H9 (cell line): ENCODE data around the gene FBN1. TPM values are rescaled to one million over a fixed set of nuclear protein-coding genes. Genes with fewer than 3 reads are reported as not detected.

ENCODE experiments used
- DNase-seq: peaks from one replicate; pipeline ENCODE4 v3.0.0-alpha.2; 2017
- H2AFZ ChIP-seq: one replicate; pipeline ENCODE4 v1.6.1; 2013; ENCODE audit warnings: mild to moderate bottlenecking, low read length, control low read depth, moderate library complexity
- H2AK5ac ChIP-seq: 2 replicates; pipeline ENCODE4 v1.6.1; 2013; ENCODE audit warnings: low read length, control low read depth, mixed read lengths; ENCODE audit not compliant: insufficient read length
- H2BK120ac ChIP-seq: one replicate; pipeline ENCODE4 v1.6.1; 2013; ENCODE audit warnings: low read depth, mild to moderate bottlenecking, low read length, control low read depth, inconsistent platforms; ENCODE audit not compliant: poor library complexity, severe bottlenecking
- H2BK12ac ChIP-seq: 2 replicates; pipeline ENCODE4 v1.6.1; 2013; ENCODE audit warnings: low read length, control low read depth, mixed read lengths, low read depth; ENCODE audit not compliant: insufficient read length
- H2BK15ac ChIP-seq: 2 replicates; pipeline ENCODE4 v1.6.1; 2013; ENCODE audit warnings: low read depth, low read length, control low read depth
- H2BK20ac ChIP-seq: one replicate; pipeline ENCODE4 v1.6.1; 2013; ENCODE audit warnings: low read depth, mild to moderate bottlenecking, low read length, control low read depth, inconsistent platforms; ENCODE audit not compliant: poor library complexity, severe bottlenecking
- H2BK5ac ChIP-seq: 2 replicates; pipeline ENCODE4 v1.6.1; 2013; ENCODE audit warnings: low read length, control low read depth, mixed read lengths; ENCODE audit not compliant: insufficient read length
- H3K14ac ChIP-seq: 2 replicates; pipeline ENCODE4 v1.6.1; 2013; ENCODE audit warnings: low read length, control low read depth; ENCODE audit not compliant: insufficient read depth
- H3K18ac ChIP-seq: 2 replicates; pipeline ENCODE4 v1.6.1; 2013; ENCODE audit warnings: low read depth, mild to moderate bottlenecking, mixed read lengths, low read length, control low read depth; ENCODE audit not compliant: insufficient read length
- H3K23ac ChIP-seq: 2 replicates; pipeline ENCODE4 v1.6.1; 2013; ENCODE audit warnings: low read length, control low read depth, mixed read lengths, low read depth; ENCODE audit not compliant: insufficient read length
- H3K23me2 ChIP-seq: 2 replicates; pipeline ENCODE4 v1.6.1; 2013; ENCODE audit warnings: low read depth, mild to moderate bottlenecking, mixed read lengths, low read length, control low read depth; ENCODE audit not compliant: insufficient read length, poor library complexity, severe bottlenecking
- H3K27ac ChIP-seq: 2 replicates; pipeline ENCODE4 v1.5.1; 2013; ENCODE audit warnings: low read length, control low read depth, mixed read lengths, low read depth; ENCODE audit not compliant: insufficient read length
- H3K27me3 ChIP-seq: 2 replicates; pipeline ENCODE4 v1.6.1; 2013; ENCODE audit warnings: low read length, control low read depth, inconsistent platforms; ENCODE audit not compliant: insufficient read depth
- H3K4ac ChIP-seq: 2 replicates; pipeline ENCODE4 v1.6.1; 2013; ENCODE audit warnings: low read depth, mild to moderate bottlenecking, control low read depth, inconsistent platforms, low read length, moderate library complexity
- H3K4me1 ChIP-seq: 2 replicates; pipeline ENCODE4 v1.6.1; 2013; ENCODE audit warnings: low read length, control low read depth, inconsistent platforms; ENCODE audit not compliant: insufficient read depth
- H3K4me2 ChIP-seq: 2 replicates; pipeline ENCODE4 v1.6.1; 2013; ENCODE audit warnings: low read length, control low read depth, mixed read lengths; ENCODE audit not compliant: insufficient read length, insufficient read depth
- H3K56ac ChIP-seq: 2 replicates; pipeline ENCODE4 v1.6.1; 2013; ENCODE audit warnings: low read depth, mild to moderate bottlenecking, mixed read lengths, low read length, control low read depth; ENCODE audit not compliant: insufficient read length
- H3K79me1 ChIP-seq: 2 replicates; pipeline ENCODE4 v1.6.1; 2013; ENCODE audit warnings: low read depth, mild to moderate bottlenecking, moderate library complexity, low read length, control low read depth, inconsistent platforms; ENCODE audit not compliant: insufficient read depth, poor library complexity, severe bottlenecking
- H3K79me2 ChIP-seq: 2 replicates; pipeline ENCODE4 v1.6.1; 2013; ENCODE audit warnings: low read length, control low read depth, inconsistent platforms; ENCODE audit not compliant: insufficient read depth
- H3K9ac ChIP-seq: 2 replicates; pipeline ENCODE4 v1.6.1; 2013; ENCODE audit warnings: low read length, control low read depth, mixed read lengths; ENCODE audit not compliant: insufficient read length; ENCODE audit errors: extremely low read depth
- H3K9me3 ChIP-seq: one replicate; pipeline ENCODE4 v1.6.1; 2013; ENCODE audit warnings: low read depth, low read length, inconsistent platforms; ENCODE audit not compliant: control insufficient read depth
- H3T11ph ChIP-seq: one replicate; pipeline ENCODE4 v1.6.1; 2013; ENCODE audit warnings: mild to moderate bottlenecking, low read length, control low read depth, inconsistent platforms
- H4K20me1 ChIP-seq: one replicate; pipeline ENCODE4 v1.6.1; 2013; ENCODE audit not compliant: control insufficient read depth, insufficient read length, insufficient read depth
- H4K5ac ChIP-seq: 2 replicates; pipeline ENCODE4 v1.6.1; 2013; ENCODE audit warnings: low read depth, mild to moderate bottlenecking, mixed read lengths, low read length, control low read depth; ENCODE audit not compliant: insufficient read length
- H4K8ac ChIP-seq: replicated peaks from 2 replicates; pipeline ENCODE4 v1.6.1; 2013; ENCODE audit warnings: low read length, control low read depth, mixed read lengths, low read depth; ENCODE audit not compliant: insufficient read length
- H4K91ac ChIP-seq: 2 replicates; pipeline ENCODE4 v1.6.1; 2013; ENCODE audit warnings: low read depth, mild to moderate bottlenecking, moderate library complexity, mixed read lengths, low read length, control low read depth; ENCODE audit not compliant: insufficient read length
- H3K27ac Mint-ChIP-seq, 3 experiments: 2 replicates in 2 of 3; 3 replicates in 1 of 3; pipeline ENCODE4 v1.8.0; 2020 to 2021; ENCODE audit warnings: mixed read lengths in 3 of 3, mild to moderate bottlenecking in 1 of 3, moderate library complexity in 1 of 3
- H3K27me3 Mint-ChIP-seq: 2 replicates; pipeline ENCODE4 v1.8.0; 2021; ENCODE audit warnings: low read depth, mild to moderate bottlenecking, moderate library complexity, mixed read lengths
- H3K36me3 Mint-ChIP-seq, 3 experiments: 2 replicates in 2 of 3; 3 replicates in 1 of 3; pipeline ENCODE4 v1.8.0; 2020 to 2021; ENCODE audit warnings: low read depth in 3 of 3, mixed read lengths in 3 of 3; ENCODE audit not compliant: insufficient read depth in 1 of 3
- H3K4me1 Mint-ChIP-seq, 2 experiments: 2 replicates each; pipeline ENCODE4 v1.8.0; 2020; ENCODE audit warnings: mixed read lengths in 2 of 2
- H3K4me3 Mint-ChIP-seq, 2 experiments: 2 replicates in 1 of 2; 3 replicates in 1 of 2; pipeline ENCODE4 v1.8.0; 2020 to 2021; ENCODE audit warnings: mild to moderate bottlenecking in 2 of 2, mixed read lengths in 2 of 2, moderate library complexity in 1 of 2
- H3K9me3 Mint-ChIP-seq, 2 experiments: 2 replicates in 1 of 2; 3 replicates in 1 of 2; pipeline ENCODE4 v1.8.0; 2020; ENCODE audit warnings: mild to moderate bottlenecking in 2 of 2, mixed read lengths in 2 of 2, moderate library complexity in 1 of 2
- CTCF ChIP-seq: fragments of 200-600 bp; sonication (generic); conservative IDR thresholded peaks from 3 replicates; pipeline ENCODE4 v1.8.0; 2021; ENCODE audit warnings: antibody characterized with exemption, mild to moderate bottlenecking
- WGBS: extraction: QIAGEN DNeasy Blood & Tissue Kit; methylation state at CpG from one replicate; pipeline ENCODE4 v1.1.7; 2013; ENCODE audit warnings: missing lambda C conversion rate, low lambda C conversion rate, mixed read lengths; ENCODE audit not compliant: insufficient read length; ENCODE audit errors: extremely low coverage; 5-methylcytosine and 5-hydroxymethylcytosine counted together
- total RNA-seq: library from RNA; stranded (reverse); gene quantifications from 2 replicates; pipeline ENCODE4 v1.2.1, GENCODE V29; 2021

The FBN1 gene
- total RNA-seq, 1 experiment from 2014 or later, result 3.6 TPM

GRCh38 chr15:48427960-48428547, 217.5 kb downstream of the FBN1 start:
- Histone ChIP-seq H2BK15ac (no peak overlapping the region), H3T11ph (no peak overlapping the region), H2AK5ac (no peak overlapping the region), H3K4ac (no peak overlapping the region), H3K56ac (no peak overlapping the region), H4K8ac (no peak overlapping the region), H2AFZ (no peak overlapping the region), H3K4me2 (no peak overlapping the region), H2BK20ac (no peak overlapping the region), H4K5ac (no peak overlapping the region), H4K91ac (no peak overlapping the region), H2BK120ac (no peak overlapping the region), H3K9ac (no peak overlapping the region), H3K27me3 (no peaks in the 10 kb centered on the region), H2BK12ac (no peak overlapping the region), H3K27ac (no peak overlapping the region), H3K23ac (no peak overlapping the region), H3K9me3 (no peaks in the 10 kb centered on the region), H2BK5ac (no peak overlapping the region), H3K23me2 (no peaks in the 10 kb centered on the region), H3K4me1 (no peaks in the 10 kb centered on the region), H3K14ac (no peak overlapping the region), H3K79me1 (no peaks in the 10 kb centered on the region), H3K79me2 (no peaks in the 10 kb centered on the region), H3K18ac (no peak overlapping the region), H4K20me1 (no peaks in the 10 kb centered on the region)
- Mint-ChIP-seq H3K27me3 (no peaks in the 10 kb centered on the region), H3K4me3 (no peak overlapping the region), H3K4me1 (peaks cover 0 to 6% of the 10 kb centered on the region in 2 experiments; a peak in 3 of 4 replicates), H3K36me3 (no peaks in the 10 kb centered on the region), H3K27ac (peak overlapping the region in 1 of 3 experiments; percentile 49; a peak in 1 of 7 replicates), H3K9me3 (no peaks in the 10 kb centered on the region)
- no peak for TF ChIP-seq CTCF
- no peak for DNase-seq
- no CpG with 5 or more reads among the region's 8 CpGs for WGBS
